ENCODE results near the gene ASPHD2.
A peak's percentile ranks its signal among the peaks of the same experiment; 100 is the strongest.

Gene ASPHD2

GRCh38 chr22:26416256-26416655 lies 12.8 kb upstream of the ASPHD2 start:
- TF ChIP-seq CTCF (conservative IDR thresholded peaks at IDR 0.05; ENCODE audit: low read depth, low read length), result no peak
- DNase-seq (ENCODE audit: low read depth), result no peak
- H3K4me3 ChIP-seq (ENCODE audit: low read length), result no peak overlapping the region

- no peak overlapping the region for H3K4me3 ChIP-seq (ENCODE audit: low read length)
- TF ChIP-seq CTCF (conservative IDR thresholded peaks at IDR 0.05; ENCODE audit: low read depth, low read length), result no peak
- DNase-seq (ENCODE audit: low read depth), result no peak
These were observed 12.3 kb upstream of the ASPHD2 start for GRCh38 chr22:26416670-26417276.

- no peak overlapping the region for H3K4me3 ChIP-seq (ENCODE audit: low read length)
- TF ChIP-seq CTCF (conservative IDR thresholded peaks at IDR 0.05; ENCODE audit: low read depth, low read length), result no peak
- DNase-seq (ENCODE audit: low read depth), result no peak
These were observed 11.7 kb upstream of the ASPHD2 start for GRCh38 chr22:26417406-26417805.

GRCh38 chr22:26418620-26419019 lies 10.4 kb upstream of the ASPHD2 start:
- H3K4me3 ChIP-seq (ENCODE audit: low read length), result no peak overlapping the region
- no peak for TF ChIP-seq CTCF (conservative IDR thresholded peaks at IDR 0.05; ENCODE audit: low read depth, low read length)
- DNase-seq (ENCODE audit: low read depth), result no peak

GRCh38 chr22:26426924-26427323 lies 2.1 kb upstream of the ASPHD2 start:
- no peak overlapping the region for H3K4me3 ChIP-seq (ENCODE audit: low read length)
- TF ChIP-seq CTCF (conservative IDR thresholded peaks at IDR 0.05; ENCODE audit: low read depth, low read length), result no peak
- DNase-seq (ENCODE audit: low read depth), result no peak

- H3K4me3 ChIP-seq (ENCODE audit: low read length), result peak overlapping the region; percentile 47
- TF ChIP-seq CTCF (conservative IDR thresholded peaks at IDR 0.05; ENCODE audit: low read depth, low read length), result no peak
- DNase-seq (ENCODE audit: low read depth), result no peak
These were observed 612 bp downstream of the ASPHD2 start for GRCh38 chr22:26429458-26430286.

GRCh38 chr22:26430600-26430999 lies 1.5 kb downstream of the ASPHD2 start:
- no peak overlapping the region for H3K4me3 ChIP-seq (ENCODE audit: low read length)
- no peak for TF ChIP-seq CTCF (conservative IDR thresholded peaks at IDR 0.05; ENCODE audit: low read depth, low read length)
- no peak for DNase-seq (ENCODE audit: low read depth)
